ENCODE data around the gene BRINP3.

The BRINP3 gene

GRCh38 chr1:190172651-190173430 is 304.8 kb downstream of the BRINP3 start:
- DNase-seq (ENCODE audit: low spot score): no peak
- no peak for TF ChIP-seq CTCF (conservative IDR thresholded peaks at IDR 0.05; ENCODE audit: low read depth)
- ChIA-PET CTCF (no interaction called here), POLR2A (ENCODE audit: low non-redundant PET) (no interaction called here)
- H3K27ac ChIP-seq: no peak overlapping the region

- H3K27ac ChIP-seq: no peak overlapping the region
- ChIA-PET POLR2A (ENCODE audit: low non-redundant PET) (no interaction called here), CTCF (no interaction called here)
- TF ChIP-seq CTCF (conservative IDR thresholded peaks at IDR 0.05; ENCODE audit: low read depth): no peak
- DNase-seq (ENCODE audit: low spot score): no peak
These were observed 307.3 kb downstream of the BRINP3 start for GRCh38 chr1:190170321-190170720.

- no peak for TF ChIP-seq CTCF (conservative IDR thresholded peaks at IDR 0.05; ENCODE audit: low read depth)
- H3K27ac ChIP-seq: no peak overlapping the region
- DNase-seq (ENCODE audit: low spot score): no peak
- POLR2A ChIA-PET (ENCODE audit: low non-redundant PET): no interaction called here
- CTCF ChIA-PET: interaction anchor here (0.6 to 0.7 kb wide), 2 partner anchors 14 to 804 kb away, joined by 3 read pairs; no protein-coding TSS in a partner anchor
These were observed 308.2 kb downstream of the BRINP3 start for GRCh38 chr1:190169311-190170067.

GRCh38 chr1:190168893-190169280 is 308.8 kb downstream of the BRINP3 start:
- ChIA-PET CTCF (interaction anchor here (0.6 to 0.7 kb wide), 2 partner anchors 15 to 804 kb away, joined by 3 read pairs; no protein-coding TSS in a partner anchor), POLR2A (ENCODE audit: low non-redundant PET) (no interaction called here)
- no peak overlapping the region for H3K27ac ChIP-seq
- no peak for DNase-seq (ENCODE audit: low spot score)
- TF ChIP-seq CTCF (conservative IDR thresholded peaks at IDR 0.05; ENCODE audit: low read depth): no peak

GRCh38 chr1:190168116-190168892 is 309.4 kb downstream of the BRINP3 start:
- DNase-seq (ENCODE audit: low spot score): peak; percentile 51
- no peak overlapping the region for H3K27ac ChIP-seq
- POLR2A ChIA-PET (ENCODE audit: low non-redundant PET): no interaction called here
- CTCF ChIA-PET: interaction anchor here (0.6 kb wide), 1 partner anchor 151 kb away, joined by 4 read pairs; no protein-coding TSS in a partner anchor
- no peak for TF ChIP-seq CTCF (conservative IDR thresholded peaks at IDR 0.05; ENCODE audit: low read depth)

GRCh38 chr1:190159146-190159545 is 318.5 kb downstream of the BRINP3 start:
- DNase-seq (ENCODE audit: low spot score): no peak
- ChIA-PET POLR2A (ENCODE audit: low non-redundant PET) (no interaction called here), CTCF (no interaction called here)
- H3K27ac ChIP-seq: no peak overlapping the region
- no peak for TF ChIP-seq CTCF (conservative IDR thresholded peaks at IDR 0.05; ENCODE audit: low read depth)
